NCI-H2107 treated with DMSO at 0.1 percent for 48 hours (cell line): ENCODE results near the gene LAYN.

Experiments
- DNase-seq: peaks from one replicate; lab custom pipeline; 2025; ENCODE audit not compliant: unreplicated experiment; lab: John Stamatoyannopoulos, UW

Gene LAYN

DNA sequence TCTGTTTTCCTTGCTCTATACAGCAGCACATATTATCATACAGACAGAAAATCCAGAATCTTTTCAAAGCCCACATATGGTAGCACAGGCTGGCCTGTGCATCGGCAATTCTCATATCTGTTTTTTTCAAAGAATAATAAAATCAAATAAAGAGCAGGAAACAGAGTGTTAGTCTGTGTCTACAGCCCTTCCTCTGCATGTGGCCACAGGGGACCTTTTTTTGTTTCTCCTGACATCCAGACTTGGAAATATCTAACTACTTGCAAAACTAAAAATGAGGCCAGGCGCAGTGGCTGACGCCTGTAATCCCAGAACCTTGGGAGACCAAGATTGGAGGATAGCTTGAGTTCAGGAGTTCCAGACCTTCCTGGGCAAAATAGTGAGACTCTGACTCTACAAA, 20.3 kb downstream of the LAYN start:
- DNase-seq = no peak

DNA sequence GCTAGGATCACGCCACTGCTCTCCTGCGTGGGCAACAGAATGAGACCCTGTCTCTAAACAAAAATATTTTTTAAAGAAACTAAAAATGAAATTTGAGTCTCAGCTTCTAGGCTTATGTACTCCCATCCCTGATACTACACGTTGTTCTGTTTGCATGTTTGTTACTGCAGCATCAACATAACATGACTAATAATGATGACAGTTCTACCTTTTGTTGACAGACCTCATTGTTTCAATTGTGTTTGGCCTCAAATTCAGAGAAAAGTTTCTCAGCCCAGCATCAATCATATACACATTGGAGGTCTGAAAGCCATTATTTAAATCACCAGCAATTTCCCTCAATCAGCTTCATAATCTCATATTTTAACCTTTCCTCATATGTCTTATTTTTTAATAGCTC, 20.8 kb downstream of the LAYN start:
- DNase-seq = no peak

- no peak for DNase-seq
These were observed 21.3 kb downstream of the LAYN start for GRCh38 chr11:111561791-111562325.

- DNase-seq = no peak
These were observed 22.3 kb downstream of the LAYN start for GRCh38 chr11:111562692-111563389.

DNA sequence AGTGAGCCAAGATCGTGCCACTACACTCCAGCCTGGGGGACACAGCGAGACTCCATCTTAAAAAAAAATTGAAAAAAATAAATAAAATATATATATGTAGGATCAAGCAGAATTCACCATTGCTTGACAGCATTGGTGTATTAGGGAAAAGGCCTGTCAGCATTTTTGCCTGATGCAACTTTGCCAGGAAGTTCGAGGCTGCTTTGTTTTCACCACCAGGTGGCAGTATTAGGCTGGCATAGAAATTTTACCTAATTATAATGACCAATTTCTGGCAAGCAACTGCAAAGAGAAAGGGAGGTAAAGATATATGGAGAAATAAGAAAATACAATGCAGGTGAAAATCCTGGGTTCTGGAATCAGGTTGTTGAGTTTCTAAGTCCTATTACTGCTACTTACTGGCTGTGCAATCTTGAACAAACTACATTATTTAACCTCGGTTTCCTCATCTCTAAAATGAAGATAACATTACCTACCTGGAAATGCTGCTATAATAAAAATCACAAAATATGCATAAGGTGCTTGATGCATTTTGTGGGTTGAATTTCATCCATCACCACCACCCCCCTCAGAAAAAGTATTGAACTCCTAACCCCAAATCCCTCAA, 24.7 kb downstream of the LAYN start:
- peak; percentile 53 for DNase-seq

- no peak for DNase-seq
These were observed 25.8 kb downstream of the LAYN start for GRCh38 chr11:111566324-111566723.

- DNase-seq = no peak
These were observed 29.0 kb downstream of the LAYN start for GRCh38 chr11:111569476-111569875.

DNA sequence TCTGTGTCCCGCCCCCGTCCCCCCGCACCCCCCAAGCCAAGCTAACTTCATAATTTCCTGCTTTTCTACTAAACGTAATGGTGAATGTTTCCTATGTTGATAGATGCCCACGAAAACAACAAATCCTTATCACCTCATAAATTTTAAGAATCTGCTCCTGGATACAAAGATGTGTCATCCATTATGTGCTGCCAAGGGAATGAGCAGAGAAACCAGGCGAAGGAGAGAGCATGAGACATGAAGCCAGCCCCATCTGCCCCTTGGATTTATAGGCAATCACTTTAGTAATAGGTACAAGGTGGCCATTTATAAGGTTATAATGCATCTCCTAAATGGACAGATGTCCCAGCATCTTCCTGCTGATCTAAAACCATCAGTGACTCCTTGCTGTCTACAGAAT, 30.3 kb downstream of the LAYN start:
- DNase-seq = no peak

DNA sequence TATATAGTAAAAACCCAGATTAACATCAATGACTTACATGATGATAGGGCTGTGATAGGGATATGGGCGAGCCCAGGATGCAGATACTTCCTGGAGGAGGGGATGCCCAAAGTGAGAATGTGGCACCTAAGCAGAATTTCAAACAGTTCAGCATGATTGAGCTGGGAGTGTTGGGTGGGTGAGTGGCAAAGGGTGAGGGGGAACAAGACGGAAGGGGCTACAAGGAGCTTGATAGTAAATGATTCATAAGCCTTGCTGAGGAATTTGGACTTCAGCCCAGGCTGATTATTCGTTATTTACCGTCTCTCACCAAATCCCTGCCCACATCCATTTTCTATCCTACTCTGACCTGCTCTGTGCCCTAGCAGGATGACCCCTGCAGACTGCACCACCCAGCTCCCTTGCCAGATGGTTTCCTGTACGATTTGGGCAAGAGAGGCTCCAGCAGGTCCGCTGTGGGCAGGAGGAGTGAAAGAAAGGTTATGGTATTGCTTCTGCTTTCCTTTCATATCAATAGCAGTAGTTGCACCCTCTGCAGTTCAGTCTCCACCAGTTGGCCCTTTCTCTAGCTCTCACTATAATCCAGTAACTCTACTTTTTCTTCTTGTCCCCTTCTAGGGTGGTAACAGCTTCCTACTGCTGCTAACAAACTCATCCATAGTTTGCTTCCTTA, 31.4 kb downstream of the LAYN start:
- DNase-seq = no peak

DNA sequence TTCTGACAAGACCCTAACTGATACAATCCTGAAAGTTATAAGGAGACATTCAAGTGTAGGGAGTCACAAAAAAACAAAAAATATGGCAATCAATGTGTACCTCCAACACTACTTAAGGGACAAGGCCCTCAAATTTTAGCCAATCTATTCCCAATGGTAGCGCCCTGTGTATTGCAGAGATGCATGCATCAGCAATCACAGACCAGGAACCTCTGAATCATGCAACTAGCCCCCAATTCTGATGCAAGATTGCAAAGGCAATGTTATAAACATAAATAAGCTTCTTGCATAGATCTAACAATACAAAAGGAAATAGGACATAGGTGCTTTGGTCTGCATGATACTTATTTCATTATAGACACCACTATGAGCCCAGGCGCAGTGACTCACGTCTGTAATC, 32.1 kb downstream of the LAYN start:
- no peak for DNase-seq

GRCh38 chr11:111573821-111574249, 33.3 kb downstream of the LAYN start:
- no peak for DNase-seq

GRCh38 chr11:111574373-111575225, 34.1 kb downstream of the LAYN start:
- DNase-seq = peak; percentile 56

GRCh38 chr11:111575740-111576139, 35.2 kb downstream of the LAYN start:
- no peak for DNase-seq

DNA sequence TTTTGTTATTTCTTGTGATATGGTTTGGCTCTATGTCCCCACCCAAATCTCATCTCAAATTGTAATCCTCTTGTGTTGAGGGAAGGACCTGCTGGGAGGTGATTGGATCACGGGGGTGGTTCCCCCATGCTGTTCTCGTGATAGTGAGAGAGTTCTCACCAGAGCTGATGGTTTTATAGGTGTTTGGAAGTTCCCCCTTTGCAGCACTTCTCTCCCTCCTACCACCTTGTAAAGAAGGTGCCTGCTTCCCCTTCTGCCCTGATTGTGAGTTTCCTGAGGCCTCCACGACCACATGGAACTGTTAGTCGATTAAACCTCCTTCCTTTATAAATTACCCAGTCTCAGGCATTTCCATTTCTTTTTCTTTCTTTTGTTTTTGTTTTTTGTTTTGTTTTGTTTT, 37.3 kb downstream of the LAYN start:
- no peak for DNase-seq

GRCh38 chr11:111581341-111581740, 40.8 kb downstream of the LAYN start:
- DNase-seq = no peak

GRCh38 chr11:111582163-111582562, 41.6 kb downstream of the LAYN start:
- no peak for DNase-seq

GRCh38 chr11:111582881-111583280, 42.4 kb downstream of the LAYN start:
- no peak for DNase-seq

DNA sequence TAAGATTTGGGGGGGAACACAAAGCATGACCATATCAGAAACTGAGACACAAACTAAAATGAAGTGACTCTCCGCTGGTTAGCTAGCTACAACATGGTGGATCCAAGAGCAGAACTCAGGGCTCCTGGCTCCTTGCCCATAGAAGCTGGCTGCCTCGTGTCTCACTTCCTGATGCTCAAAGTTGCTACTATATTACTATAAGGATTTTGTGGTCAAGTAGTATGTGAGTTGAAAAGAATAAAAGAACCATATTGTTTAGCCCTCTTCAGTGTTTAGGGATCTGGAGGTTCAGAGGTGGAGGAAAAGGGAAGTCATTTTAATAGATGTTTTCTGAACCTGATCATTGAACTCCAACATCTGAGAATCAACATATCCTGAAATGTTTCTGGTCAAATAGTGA, 44.9 kb downstream of the LAYN start:
- DNase-seq = no peak

DNA sequence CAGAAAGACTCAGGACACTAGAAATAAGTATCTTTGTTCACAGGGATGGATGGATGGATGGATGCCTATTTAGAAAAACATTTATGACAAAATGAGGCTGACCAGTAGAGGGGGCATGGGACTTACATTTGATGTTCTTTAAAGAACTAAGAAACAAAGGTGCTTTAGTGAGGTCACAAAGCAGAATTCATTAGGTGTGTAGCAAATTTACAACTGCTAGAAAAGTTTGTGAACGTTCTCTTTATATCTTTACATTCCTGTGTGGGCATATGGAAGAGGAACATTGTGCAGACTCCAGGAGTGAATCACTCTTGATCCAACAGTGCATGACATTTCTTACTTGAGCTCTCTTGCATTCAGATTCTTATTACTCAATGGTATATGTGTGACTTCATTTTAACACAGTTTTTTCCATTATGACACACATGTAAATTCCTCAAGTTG, 45.9 kb downstream of the LAYN start:
- DNase-seq = peak; percentile 38

- DNase-seq = no peak
These were observed 48.6 kb downstream of the LAYN start for GRCh38 chr11:111589114-111589513.

- no peak for DNase-seq
These were observed 49.5 kb downstream of the LAYN start for GRCh38 chr11:111589886-111590499.
